NT2/D1 (cell line): Measurements from ENCODE around the gene ACER1.

Experiments
- SUZ12 ChIP-seq: IDR thresholded peaks from 2 replicates; pipeline ENCODE4 v1.6.1; 2011; ENCODE audit not compliant: insufficient read length, insufficient read depth; ENCODE audit errors: extremely low read depth
- YY1 ChIP-seq: IDR thresholded peaks from 2 replicates; pipeline ENCODE4 v1.6.1; 2011; ENCODE audit not compliant: insufficient read length, insufficient read depth
- ZNF274 ChIP-seq: IDR thresholded peaks from 2 replicates; pipeline ENCODE4 v1.6.1; 2011; ENCODE audit warnings: mild to moderate bottlenecking, low read depth, low read length

DNA sequence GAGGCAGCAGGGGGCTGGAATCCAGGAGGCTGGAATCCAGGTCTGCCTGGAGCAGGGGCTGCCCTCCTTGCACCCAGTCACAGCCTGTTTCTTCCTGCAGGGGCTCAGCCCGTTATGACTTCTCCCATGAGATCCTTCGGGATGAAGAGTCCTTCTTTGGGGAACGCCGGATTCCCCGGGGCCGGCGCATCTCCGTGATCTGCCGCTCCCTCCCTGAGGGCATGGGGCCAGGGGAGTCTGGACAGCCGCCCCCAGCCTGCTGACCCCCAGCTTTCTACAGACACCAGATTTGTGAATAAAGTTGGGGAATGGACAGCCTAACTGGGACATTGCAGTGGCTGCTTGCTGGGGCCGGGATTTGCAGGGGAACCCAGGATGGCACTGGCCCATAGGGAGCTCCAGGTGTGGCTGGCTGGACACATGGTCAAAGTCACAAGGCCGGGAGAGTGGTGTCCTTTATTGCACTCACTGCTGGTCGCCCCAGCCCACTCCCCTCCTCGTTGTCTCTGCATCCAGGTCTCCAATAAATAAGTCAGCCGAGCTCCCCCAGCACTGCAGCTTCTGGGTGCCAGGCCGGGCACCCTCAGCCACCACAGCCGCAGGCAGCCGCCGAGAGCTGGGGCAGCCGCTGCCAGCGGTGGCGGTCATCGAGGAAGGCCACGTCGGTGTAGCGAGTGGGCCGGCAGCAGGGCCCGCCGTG lies 41.4 kb upstream of the ACER1 start:
- TF ChIP-seq ZNF274 (no peak), SUZ12 (no peak), YY1 (no peak)
